ENCODE results near the gene ETV6. TPM values are rescaled to one million over a fixed set of nuclear protein-coding genes. Genes with fewer than 3 reads are reported as not detected.
"Not testable (repeated sequence)": the region's sequence is repeated elsewhere in the genome, so short reads cannot be mapped to it uniquely, and the experiment has no call there.

ETV6 gene
- total RNA-seq, 6 experiments from 2014 or later = 7.2 to 28.3 (median 11.0) TPM

DNA sequence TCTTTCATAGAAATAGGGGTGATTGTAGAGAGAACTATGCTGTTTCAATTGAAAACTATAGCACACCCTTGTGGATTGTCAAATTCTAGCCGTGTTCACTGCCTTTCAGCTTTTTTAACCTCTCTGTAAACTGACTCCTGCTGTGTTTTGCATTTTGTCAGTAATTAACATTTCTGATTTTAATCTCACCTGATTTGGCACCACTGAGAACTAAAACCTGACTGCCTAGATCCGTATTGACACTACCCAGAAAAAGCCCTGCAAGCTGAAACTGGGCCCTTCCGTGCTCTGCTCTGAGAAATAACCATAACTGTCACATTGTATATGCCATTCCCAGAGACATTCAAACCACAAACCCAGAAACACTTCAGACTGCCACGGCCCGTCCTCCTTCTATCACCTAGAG is 26.6 kb upstream of the ETV6 start:
- DNase-seq (no peak), ATAC-seq (peak; percentile 78 to 86 (median 85))
- 28% methylated on average over 5 of the region's 5 CpGs for WGBS (ENCODE audit: insufficient coverage, low coverage, low lambda C conversion rate, missing lambda C conversion rate)
- Histone ChIP-seq H3K4me1 (peaks cover 0 to 16% (median 2%) of the 10 kb centered on the region in 4 donors), H3K9me3 (no peaks in the 10 kb centered on the region), H3K27ac (peak overlapping the region in 1 of 3 donors; percentile 49), H3K36me3 (no peaks in the 10 kb centered on the region), H3K27me3 (no peaks in the 10 kb centered on the region), H3K4me3 (no peak overlapping the region)
- no peak for TF ChIP-seq POLR2A (IDR thresholded peaks at IDR 0.05)
- TF ChIP-seq, protein P1, sequence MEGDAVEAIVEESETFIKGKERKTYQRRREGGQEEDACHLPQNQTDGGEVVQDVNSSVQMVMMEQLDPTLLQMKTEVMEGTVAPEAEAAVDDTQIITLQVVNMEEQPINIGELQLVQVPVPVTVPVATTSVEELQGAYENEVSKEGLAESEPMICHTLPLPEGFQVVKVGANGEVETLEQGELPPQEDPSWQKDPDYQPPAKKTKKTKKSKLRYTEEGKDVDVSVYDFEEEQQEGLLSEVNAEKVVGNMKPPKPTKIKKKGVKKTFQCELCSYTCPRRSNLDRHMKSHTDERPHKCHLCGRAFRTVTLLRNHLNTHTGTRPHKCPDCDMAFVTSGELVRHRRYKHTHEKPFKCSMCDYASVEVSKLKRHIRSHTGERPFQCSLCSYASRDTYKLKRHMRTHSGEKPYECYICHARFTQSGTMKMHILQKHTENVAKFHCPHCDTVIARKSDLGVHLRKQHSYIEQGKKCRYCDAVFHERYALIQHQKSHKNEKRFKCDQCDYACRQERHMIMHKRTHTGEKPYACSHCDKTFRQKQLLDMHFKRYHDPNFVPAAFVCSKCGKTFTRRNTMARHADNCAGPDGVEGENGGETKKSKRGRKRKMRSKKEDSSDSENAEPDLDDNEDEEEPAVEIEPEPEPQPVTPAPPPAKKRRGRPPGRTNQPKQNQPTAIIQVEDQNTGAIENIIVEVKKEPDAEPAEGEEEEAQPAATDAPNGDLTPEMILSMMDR (IDR thresholded peaks at IDR 0.05) = peak; percentile 26 to 54 (median 46)
- intact Hi-C loops (cut with DNase I) = no loop called here

DNA sequence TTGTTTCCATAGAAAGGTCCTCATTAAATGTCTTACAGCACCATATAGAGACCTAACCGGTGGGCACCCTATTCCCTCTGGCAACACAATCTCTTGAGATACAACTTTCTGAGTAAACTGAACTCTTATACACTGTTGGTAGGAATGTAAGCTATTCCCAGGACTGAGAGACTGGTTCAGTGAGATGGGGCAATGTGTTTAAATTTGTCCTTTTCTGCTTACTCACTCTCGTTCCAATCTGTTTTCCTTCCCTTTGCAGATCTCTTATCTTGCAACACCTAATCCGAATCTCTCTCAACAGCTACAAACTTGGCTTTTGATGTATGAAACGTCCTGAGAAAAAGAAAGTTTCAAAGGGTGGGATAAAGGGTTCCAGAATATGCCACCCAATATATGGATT is 26.1 kb upstream of the ETV6 start:
- Histone ChIP-seq H3K4me1 (peaks cover 0 to 16% (median 2%) of the 10 kb centered on the region in 4 donors), H3K9me3 (no peaks in the 10 kb centered on the region), H3K4me3 (no peak overlapping the region), H3K27me3 (no peaks in the 10 kb centered on the region), H3K27ac (peak overlapping the region in 1 of 3 donors; percentile 49), H3K36me3 (no peaks in the 10 kb centered on the region)
- DNase-seq (no peak), ATAC-seq (peak; percentile 87 to 96 (median 94))
- 18% methylated on average over 4 of the region's 4 CpGs for WGBS (ENCODE audit: insufficient coverage, low coverage, low lambda C conversion rate, missing lambda C conversion rate)
- intact Hi-C loops (cut with DNase I) = no loop called here
- TF ChIP-seq POLR2A (IDR thresholded peaks at IDR 0.05) = no peak
- TF ChIP-seq, protein P1 (IDR thresholded peaks at IDR 0.05) = no peak

GRCh38 chr12:11624116-11624515 is 25.4 kb upstream of the ETV6 start:
- Histone ChIP-seq H3K9me3 (no peaks in the 10 kb centered on the region), H3K4me1 (peaks cover 0 to 16% (median 2%) of the 10 kb centered on the region in 4 donors), H3K36me3 (no peaks in the 10 kb centered on the region), H3K27me3 (no peaks in the 10 kb centered on the region), H3K4me3 (no peak overlapping the region), H3K27ac (no peak overlapping the region)
- TF ChIP-seq POLR2A (IDR thresholded peaks at IDR 0.05) = no peak
- TF ChIP-seq, protein P1 (IDR thresholded peaks at IDR 0.05) = no peak
- 69% methylated on average over 1 of the region's 1 CpG for WGBS (ENCODE audit: insufficient coverage, low coverage, low lambda C conversion rate, missing lambda C conversion rate)
- intact Hi-C loops (cut with DNase I) = no loop called here
- ATAC-seq (no peak), DNase-seq (no peak)

- ATAC-seq; H3K27me3 ChIP-seq; H3K36me3 ChIP-seq; H3K27ac ChIP-seq; DNase-seq; intact Hi-C loops (cut with DNase I); H3K9me3 ChIP-seq; H3K4me3 ChIP-seq: not testable (repeated sequence)
- WGBS (ENCODE audit: insufficient coverage, low coverage, low lambda C conversion rate, missing lambda C conversion rate) = no CpG with 5 or more reads among the region's 6 CpGs
- H3K4me1 ChIP-seq = peaks cover 0 to 26% (median under 1%) of the 10 kb centered on the region in 4 donors
Observed at GRCh38 chr12:11627709-11628108, 21.8 kb upstream of the ETV6 start.

GRCh38 chr12:11628353-11628752 is 21.1 kb upstream of the ETV6 start:
- intact Hi-C loops (cut with DNase I) = no loop called here

More at GRCh38 chr12:11628353-11628752, 21.1 kb upstream of the ETV6 start:
- Histone ChIP-seq H3K36me3 (no peaks in the 10 kb centered on the region), H3K27ac (no peak overlapping the region), H3K4me3 (no peak overlapping the region), H3K9me3 (no peaks in the 10 kb centered on the region), H3K27me3 (no peaks in the 10 kb centered on the region), H3K4me1 (peaks cover 0 to 20% (median 0%) of the 10 kb centered on the region in 4 donors)
- TF ChIP-seq, protein P1 (IDR thresholded peaks at IDR 0.05) = no peak
- TF ChIP-seq POLR2A (IDR thresholded peaks at IDR 0.05) = no peak
- ATAC-seq = no peak
- WGBS (ENCODE audit: insufficient coverage, low coverage, low lambda C conversion rate, missing lambda C conversion rate) = 81% methylated on average over 7 of the region's 7 CpGs
- no peak for DNase-seq

Measured in right lobe of liver (tissue), 6 donors.